ENCODE measurements around the gene SEMA4C. TPM values are rescaled to one million over a fixed set of nuclear protein-coding genes. Genes with fewer than 3 reads are reported as not detected.

Gene SEMA4C
- total RNA-seq, 1 donor from 2014 or later, result 279 TPM

GRCh38 chr2:96916646-96917543 is 47.0 kb upstream of the SEMA4C start:
- H3K27ac Mint-ChIP-seq (ENCODE audit: unreplicated experiment), result no peak overlapping the region
- no peak for DNase-seq (ENCODE audit: low spot score)
- peaks cover 30% of the 10 kb centered on the region for H3K4me1 Mint-ChIP-seq (ENCODE audit: unreplicated experiment)
- H3K36me3 Mint-ChIP-seq (ENCODE audit: low read depth, unreplicated experiment), result no peaks in the 10 kb centered on the region
- no peaks in the 10 kb centered on the region for H3K9me3 Mint-ChIP-seq (ENCODE audit: unreplicated experiment)
- no peak for TF ChIP-seq CTCF (IDR thresholded peaks at IDR 0.05; ENCODE audit: unreplicated experiment)
- H3K4me3 Mint-ChIP-seq (ENCODE audit: unreplicated experiment), result no peak overlapping the region
- peaks cover 16% of the 10 kb centered on the region for H3K27me3 Mint-ChIP-seq (ENCODE audit: unreplicated experiment)

GRCh38 chr2:96916156-96916630 is 46.3 kb upstream of the SEMA4C start:
- H3K9me3 Mint-ChIP-seq (ENCODE audit: unreplicated experiment), result no peaks in the 10 kb centered on the region
- H3K36me3 Mint-ChIP-seq (ENCODE audit: low read depth, unreplicated experiment), result no peaks in the 10 kb centered on the region
- peak overlapping the region; percentile 13 for H3K27ac Mint-ChIP-seq (ENCODE audit: unreplicated experiment)
- no peak for DNase-seq (ENCODE audit: low spot score)
- H3K4me1 Mint-ChIP-seq (ENCODE audit: unreplicated experiment), result peaks cover 37% of the 10 kb centered on the region
- H3K27me3 Mint-ChIP-seq (ENCODE audit: unreplicated experiment), result peaks cover 17% of the 10 kb centered on the region
- no peak overlapping the region for H3K4me3 Mint-ChIP-seq (ENCODE audit: unreplicated experiment)
- no peak for TF ChIP-seq CTCF (IDR thresholded peaks at IDR 0.05; ENCODE audit: unreplicated experiment)

- no peak for DNase-seq (ENCODE audit: low spot score)
- no peak for TF ChIP-seq CTCF (IDR thresholded peaks at IDR 0.05; ENCODE audit: unreplicated experiment)
- Mint-ChIP-seq H3K9me3 (ENCODE audit: unreplicated experiment) (no peaks in the 10 kb centered on the region), H3K27me3 (ENCODE audit: unreplicated experiment) (peaks cover 19% of the 10 kb centered on the region), H3K27ac (ENCODE audit: unreplicated experiment) (no peak overlapping the region), H3K36me3 (ENCODE audit: low read depth, unreplicated experiment) (no peaks in the 10 kb centered on the region), H3K4me1 (ENCODE audit: unreplicated experiment) (peaks cover 37% of the 10 kb centered on the region), H3K4me3 (ENCODE audit: unreplicated experiment) (no peak overlapping the region)
Measured at GRCh38 chr2:96914332-96914731, 44.5 kb upstream of the SEMA4C start.

- Mint-ChIP-seq H3K4me3 (ENCODE audit: unreplicated experiment) (peak overlapping the region; percentile 29), H3K27ac (ENCODE audit: unreplicated experiment) (peak overlapping the region; percentile 48), H3K4me1 (ENCODE audit: unreplicated experiment) (peaks cover 37% of the 10 kb centered on the region), H3K36me3 (ENCODE audit: low read depth, unreplicated experiment) (no peaks in the 10 kb centered on the region), H3K9me3 (ENCODE audit: unreplicated experiment) (no peaks in the 10 kb centered on the region), H3K27me3 (ENCODE audit: unreplicated experiment) (peaks cover 19% of the 10 kb centered on the region)
- no peak for DNase-seq (ENCODE audit: low spot score)
- TF ChIP-seq CTCF (IDR thresholded peaks at IDR 0.05; ENCODE audit: unreplicated experiment), result no peak
Measured at GRCh38 chr2:96913398-96914202, 43.7 kb upstream of the SEMA4C start.

All from endothelial cell (in vitro differentiated cells).